GM12878 (cell line): ENCODE measurements around the gene DNAJA1. TPM values are rescaled to one million over a fixed set of nuclear protein-coding genes. Genes with fewer than 3 reads are reported as not detected.
A peak's percentile ranks its signal among the peaks of the same experiment; 100 is the strongest.

Source experiments
- BACH1 ChIP-seq: fragments of 450-650 bp; IDR thresholded peaks from 2 replicates; pipeline ENCODE4 v1.6.1; 2017; ENCODE audit warnings: mild to moderate bottlenecking, borderline replicate concordance
- CBX5 ChIP-seq: sonication (generic); IDR thresholded peaks from 2 replicates; pipeline ENCODE4 v1.6.1; 2016; ENCODE audit warnings: low read depth, moderate library complexity, mild to moderate bottlenecking, inconsistent platforms
- E2F8 ChIP-seq: fragments of 450-650 bp; IDR thresholded peaks from 2 replicates; pipeline ENCODE4 v1.6.1; 2018; ENCODE audit warnings: mild to moderate bottlenecking, low read depth, moderate library complexity; ENCODE audit not compliant: partially characterized antibody
- E4F1 ChIP-seq: fragments of 450-650 bp; IDR thresholded peaks from 2 replicates; pipeline ENCODE4 v1.6.1; 2018; ENCODE audit warnings: borderline replicate concordance, mild to moderate bottlenecking; ENCODE audit not compliant: partially characterized antibody
- EED ChIP-seq: sonication (generic); IDR thresholded peaks from 2 replicates; pipeline ENCODE4 v1.6.1; 2016; ENCODE audit warnings: antibody characterized with exemption, low read depth
- MLLT1 ChIP-seq: fragments of 450-650 bp; IDR thresholded peaks from 2 replicates; pipeline ENCODE4 v1.6.1; 2016; ENCODE audit warnings: mild to moderate bottlenecking
- POLR2AphosphoS2 ChIP-seq: IDR thresholded peaks from 2 replicates; pipeline ENCODE4 v1.6.1; 2011; ENCODE audit warnings: low read depth, mild to moderate bottlenecking, low read length, improper control_type of control experiment, moderate library complexity
- RAD21 ChIP-seq: IDR thresholded peaks from 2 replicates; pipeline ENCODE4 v1.6.1; 2011; ENCODE audit warnings: mild to moderate bottlenecking, low read depth, low read length, moderate library complexity; ENCODE audit not compliant: insufficient read depth
- SKIL ChIP-seq: fragments of 450-650 bp; IDR thresholded peaks from 2 replicates; pipeline ENCODE4 v1.6.1; 2017; ENCODE audit warnings: mild to moderate bottlenecking, low read depth, inconsistent platforms; ENCODE audit not compliant: poor library complexity, severe bottlenecking
- SMAD5 ChIP-seq: IDR thresholded peaks from 2 replicates; pipeline ENCODE4 v1.6.1; 2016; ENCODE audit warnings: antibody characterized with exemption, low read depth
- TBL1XR1 ChIP-seq: IDR thresholded peaks from 2 replicates; pipeline ENCODE4 v1.6.1; 2012; ENCODE audit warnings: low read depth, low read length, improper control_type of control experiment
- ZBTB4 ChIP-seq: fragments of 450-650 bp; formaldehyde crosslinking; IDR thresholded peaks from 2 replicates; pipeline ENCODE4 v1.4.0; 2022; ENCODE audit warnings: mild to moderate bottlenecking, moderate library complexity
- ZNF217 ChIP-seq: fragments of 450-650 bp; IDR thresholded peaks from 2 replicates; pipeline ENCODE4 v1.6.1; 2017; ENCODE audit warnings: antibody characterized with exemption, mild to moderate bottlenecking
- ZNF384 ChIP-seq: IDR thresholded peaks from 2 replicates; pipeline ENCODE4 v1.6.1; 2012; ENCODE audit warnings: low read depth, mild to moderate bottlenecking, low read length, improper control_type of control experiment, borderline replicate concordance
- ZNF622 ChIP-seq: fragments of 450-650 bp; IDR thresholded peaks from 2 replicates; pipeline ENCODE4 v1.6.1; 2017; ENCODE audit warnings: mild to moderate bottlenecking, inconsistent platforms
- ZZZ3 ChIP-seq: IDR thresholded peaks from 2 replicates; pipeline ENCODE4 v1.6.1; 2011; ENCODE audit warnings: low read depth; ENCODE audit not compliant: control insufficient read depth, insufficient read length
- polyA plus RNA-seq, 11 experiments: library from polyadenylated mRNA; depleted of rRNA in 4 of 11; unstranded in 6 of 11; stranded (reverse) in 5 of 11; fragments of >200 nt; fragmentation: Nextera tagmentation in 4 of 11; fragmentation: Illumina TruSeq in 1 of 11; extraction: Ambion mirVana in 4 of 11; extraction: Trizol in 1 of 11; gene quantifications; 1 replicate in 1 of 11; 2 replicates in 10 of 11; pipeline versions ENCODE4 v1.2.1 to v1.2.3, GENCODE V29; 2011 to 2016; ENCODE audit warnings: inconsistent platforms in 2 of 11, missing spikeins in 2 of 11, low read depth in 1 of 11
- total RNA-seq, 4 experiments: library from RNA; depleted of rRNA in 3 of 4; stranded (reverse); fragments of >200 nt in 3 of 4; fragmentation: Illumina TruSeq in 1 of 4; extraction: Trizol in 1 of 4; gene quantifications; 2 replicates each; pipeline versions ENCODE4 v1.2.1 to v1.2.3, GENCODE V29; 2013 to 2021

Gene DNAJA1
- total and polyA plus RNA-seq, 10 of the 15 experiments (the other 5 are each of a cell fraction or from before 2014, with no cell fraction given): 69.7 to 206 (median 146) TPM

- no peak for TF ChIP-seq E4F1
- TF ChIP-seq ZNF217: peak; percentile 85
- TF ChIP-seq ZNF384: no peak
- no peak for TF ChIP-seq ZNF622
- TF ChIP-seq MLLT1: no peak
- peak; percentile 75; the same call in 1 of the 2 replicates for TF ChIP-seq CBX5
- TF ChIP-seq TBL1XR1: no peak
- TF ChIP-seq SMAD5: peak; percentile 61; the same call in 1 of the 2 replicates
- TF ChIP-seq POLR2AphosphoS2: no peak; the same call in 1 of the 2 replicates
- TF ChIP-seq ZZZ3: no peak
- TF ChIP-seq EED: peak; percentile 33; the same call in 1 of the 2 replicates
- TF ChIP-seq ZBTB4: no peak
- TF ChIP-seq BACH1: no peak
- peak; percentile 49 for TF ChIP-seq E2F8
- peak; percentile 35 for TF ChIP-seq SKIL
- TF ChIP-seq RAD21: no peak
Observed at GRCh38 chr9:33076046-33077004, 51.3 kb downstream of the DNAJA1 start, which contains the start of gene SMU1 (continued).
